Mesothelial cell of epicardium (in vitro differentiated cells): Measurements from ENCODE around the gene C5orf58. TPM values are rescaled to one million over a fixed set of nuclear protein-coding genes. Genes with fewer than 3 reads are reported as not detected.

Source experiments
- DNase-seq, 2 experiments: peaks; one replicate each; pipeline ENCODE4 v3.0.0; 2021; ENCODE audit warnings: low spot score in 2 of 2; ENCODE audit not compliant: unreplicated experiment in 2 of 2
- H3K27ac Mint-ChIP-seq: 2 replicates; pipeline ENCODE4 v1.8.0; 2021; ENCODE audit warnings: mixed read lengths
- H3K27me3 Mint-ChIP-seq: 2 replicates; pipeline ENCODE4 v1.8.0; 2021; ENCODE audit warnings: low read depth, mixed read lengths
- H3K36me3 Mint-ChIP-seq: 2 replicates; pipeline ENCODE4 v1.8.0; 2021; ENCODE audit warnings: mixed read lengths
- H3K4me1 Mint-ChIP-seq: 2 replicates; pipeline ENCODE4 v1.8.0; 2021; ENCODE audit warnings: mixed read lengths
- H3K4me3 Mint-ChIP-seq: 2 replicates; pipeline ENCODE4 v1.8.0; 2021; ENCODE audit warnings: mild to moderate bottlenecking, moderate library complexity, mixed read lengths
- H3K9me3 Mint-ChIP-seq: 2 replicates; pipeline ENCODE4 v1.8.0; 2021; ENCODE audit warnings: mixed read lengths
- total RNA-seq: library from RNA; stranded (reverse); gene quantifications from 3 replicates; pipeline ENCODE4 v1.2.1, GENCODE V29; 2021
- TF ChIP-seq, protein P1 (sequence below): fragments of 200-600 bp; sonication (generic); IDR thresholded peaks from one replicate; pipeline ENCODE4 v1.5.0; 2021; ENCODE audit warnings: antibody characterized with exemption; ENCODE audit not compliant: unreplicated experiment

Gene C5orf58
- total RNA-seq, 1 donor from 2014 or later: not detected

DNA sequence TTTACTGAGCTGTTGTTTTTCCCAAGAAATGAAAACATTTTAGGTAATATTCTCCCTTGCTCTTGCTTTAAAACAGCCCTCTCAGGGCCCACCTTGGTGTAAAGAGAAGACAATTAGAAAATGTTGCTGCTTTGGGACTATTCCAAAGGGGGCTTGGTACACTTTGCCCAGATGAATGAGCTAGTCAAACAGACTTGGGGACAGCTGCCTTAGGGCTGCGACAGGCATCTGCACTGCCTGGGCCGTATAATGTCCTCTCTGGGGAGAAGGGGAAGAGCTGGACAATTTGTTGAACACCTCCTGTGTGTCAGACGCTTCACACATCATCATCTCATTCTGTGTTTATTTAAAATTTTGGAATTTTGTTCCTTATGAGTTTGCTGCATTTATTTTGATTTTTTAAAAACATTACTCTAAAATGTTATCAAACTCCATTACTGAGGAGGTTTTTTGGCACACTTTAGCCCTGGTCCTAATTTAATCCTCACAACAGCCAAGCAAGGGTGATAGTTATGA is 28.8 kb downstream of the C5orf58 start:
- DNase-seq: no peak
- Mint-ChIP-seq H3K9me3 (no peaks in the 10 kb centered on the region), H3K27me3 (peaks cover under 1% of the 10 kb centered on the region), H3K4me1 (peaks cover 25% of the 10 kb centered on the region), H3K36me3 (no peaks in the 10 kb centered on the region), H3K4me3 (no peak overlapping the region), H3K27ac (no peak overlapping the region)
- TF ChIP-seq, protein P1, sequence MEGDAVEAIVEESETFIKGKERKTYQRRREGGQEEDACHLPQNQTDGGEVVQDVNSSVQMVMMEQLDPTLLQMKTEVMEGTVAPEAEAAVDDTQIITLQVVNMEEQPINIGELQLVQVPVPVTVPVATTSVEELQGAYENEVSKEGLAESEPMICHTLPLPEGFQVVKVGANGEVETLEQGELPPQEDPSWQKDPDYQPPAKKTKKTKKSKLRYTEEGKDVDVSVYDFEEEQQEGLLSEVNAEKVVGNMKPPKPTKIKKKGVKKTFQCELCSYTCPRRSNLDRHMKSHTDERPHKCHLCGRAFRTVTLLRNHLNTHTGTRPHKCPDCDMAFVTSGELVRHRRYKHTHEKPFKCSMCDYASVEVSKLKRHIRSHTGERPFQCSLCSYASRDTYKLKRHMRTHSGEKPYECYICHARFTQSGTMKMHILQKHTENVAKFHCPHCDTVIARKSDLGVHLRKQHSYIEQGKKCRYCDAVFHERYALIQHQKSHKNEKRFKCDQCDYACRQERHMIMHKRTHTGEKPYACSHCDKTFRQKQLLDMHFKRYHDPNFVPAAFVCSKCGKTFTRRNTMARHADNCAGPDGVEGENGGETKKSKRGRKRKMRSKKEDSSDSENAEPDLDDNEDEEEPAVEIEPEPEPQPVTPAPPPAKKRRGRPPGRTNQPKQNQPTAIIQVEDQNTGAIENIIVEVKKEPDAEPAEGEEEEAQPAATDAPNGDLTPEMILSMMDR: no peak

DNA sequence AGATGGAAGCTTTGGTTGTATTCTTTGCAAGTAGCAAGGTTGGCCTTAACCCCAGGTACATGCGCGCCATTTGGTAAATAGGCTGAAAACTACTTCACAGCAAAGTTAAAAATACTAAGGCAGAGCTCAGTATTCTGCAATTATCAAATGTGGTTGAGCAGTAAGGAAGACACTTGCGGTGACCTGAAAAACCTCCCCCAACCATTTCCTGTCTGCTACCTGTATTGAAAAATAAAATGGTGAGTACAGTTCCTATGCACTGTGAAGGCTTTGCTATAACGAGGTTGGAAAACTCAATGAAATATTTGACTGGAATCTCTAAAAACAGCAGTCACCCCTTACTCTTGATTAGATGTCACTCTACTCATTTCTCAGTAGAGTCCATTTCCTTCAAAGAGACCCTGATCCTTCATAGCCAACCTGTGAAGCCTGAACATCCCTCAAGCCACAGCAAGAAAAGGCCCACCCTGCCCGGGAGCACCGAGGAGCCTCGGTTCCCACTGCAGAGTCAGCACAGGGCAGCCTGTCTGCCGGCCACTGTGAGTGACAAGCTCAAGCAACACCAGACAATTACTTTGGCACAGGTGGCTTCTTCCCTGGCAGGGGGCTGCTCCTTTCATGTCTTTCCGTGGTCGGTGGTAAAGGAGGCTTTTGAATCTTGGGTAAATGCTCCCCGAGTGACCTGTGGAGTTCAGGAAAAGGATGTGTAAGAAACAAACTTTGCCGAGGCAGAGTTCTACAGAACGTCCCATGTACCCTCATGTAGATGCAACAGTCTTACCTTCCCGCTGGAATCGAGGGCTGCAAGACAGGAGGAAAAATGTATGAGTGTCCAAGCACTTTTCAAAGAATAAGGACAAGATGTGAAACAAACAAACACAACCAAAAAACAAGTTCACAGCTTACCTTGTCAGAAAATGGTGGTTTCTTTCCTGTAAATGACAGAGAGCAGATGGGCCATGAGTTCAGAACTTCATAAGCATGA is 29.6 kb downstream of the C5orf58 start:
- Mint-ChIP-seq H3K27me3 (peaks cover 8% of the 10 kb centered on the region), H3K4me3 (no peak overlapping the region), H3K4me1 (peaks cover 29% of the 10 kb centered on the region), H3K27ac (no peak overlapping the region), H3K9me3 (no peaks in the 10 kb centered on the region), H3K36me3 (no peaks in the 10 kb centered on the region)
- no peak for DNase-seq
- TF ChIP-seq, protein P1: no peak

DNA sequence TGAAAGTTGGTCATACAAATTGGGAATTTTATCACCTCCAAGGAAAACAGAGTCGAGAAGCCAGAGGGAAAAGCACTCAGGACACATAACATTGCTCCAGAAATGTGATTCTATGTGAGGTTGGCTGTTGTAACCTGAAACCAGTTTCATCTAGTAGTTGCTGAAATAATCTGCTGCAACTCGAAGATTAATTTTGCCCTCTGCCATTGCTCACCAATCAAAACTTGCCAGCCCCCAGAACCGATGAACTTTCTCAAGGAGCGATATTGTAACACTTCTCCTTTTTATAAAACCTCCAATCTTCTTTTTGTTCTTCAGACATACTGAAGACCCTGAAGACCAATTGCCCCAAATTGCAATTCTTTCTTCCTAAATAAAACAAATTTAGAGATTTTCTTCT is 31.1 kb downstream of the C5orf58 start:
- no peak overlapping the region for H3K27ac Mint-ChIP-seq
- TF ChIP-seq, protein P1: no peak
- H3K9me3 Mint-ChIP-seq: no peaks in the 10 kb centered on the region
- no peak for DNase-seq
- H3K4me1 Mint-ChIP-seq: peaks cover 41% of the 10 kb centered on the region
- H3K4me3 Mint-ChIP-seq: no peak overlapping the region
- H3K36me3 Mint-ChIP-seq: no peaks in the 10 kb centered on the region
- H3K27me3 Mint-ChIP-seq: peaks cover 13% of the 10 kb centered on the region

DNA sequence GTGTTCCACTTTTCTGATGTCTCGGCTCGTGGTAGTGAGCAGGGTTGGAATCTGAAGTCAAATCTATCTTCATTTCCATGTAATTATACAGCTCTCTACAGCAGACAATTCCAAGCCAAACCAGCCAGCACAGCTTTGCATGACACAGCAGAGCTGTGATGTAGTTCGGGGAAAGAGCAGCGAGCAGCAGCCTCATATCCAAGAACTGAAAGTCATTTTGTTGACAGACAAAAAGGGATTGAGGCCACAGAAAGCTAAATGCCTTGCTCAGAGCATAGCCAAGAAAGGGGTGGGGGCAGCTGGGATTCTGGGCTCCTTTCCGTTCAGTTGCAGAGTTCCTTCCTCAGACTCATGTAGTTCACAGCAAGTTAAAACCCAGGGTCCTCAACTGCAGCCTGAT is 32.7 kb downstream of the C5orf58 start:
- peak in 1 of 2 experiments; percentile 38 for DNase-seq
- H3K27me3 Mint-ChIP-seq: peaks cover 13% of the 10 kb centered on the region
- no peaks in the 10 kb centered on the region for H3K36me3 Mint-ChIP-seq
- TF ChIP-seq, protein P1: no peak
- peak overlapping the region; percentile 81 for H3K27ac Mint-ChIP-seq
- H3K9me3 Mint-ChIP-seq: no peaks in the 10 kb centered on the region
- no peak overlapping the region for H3K4me3 Mint-ChIP-seq
- peaks cover 42% of the 10 kb centered on the region for H3K4me1 Mint-ChIP-seq

DNA sequence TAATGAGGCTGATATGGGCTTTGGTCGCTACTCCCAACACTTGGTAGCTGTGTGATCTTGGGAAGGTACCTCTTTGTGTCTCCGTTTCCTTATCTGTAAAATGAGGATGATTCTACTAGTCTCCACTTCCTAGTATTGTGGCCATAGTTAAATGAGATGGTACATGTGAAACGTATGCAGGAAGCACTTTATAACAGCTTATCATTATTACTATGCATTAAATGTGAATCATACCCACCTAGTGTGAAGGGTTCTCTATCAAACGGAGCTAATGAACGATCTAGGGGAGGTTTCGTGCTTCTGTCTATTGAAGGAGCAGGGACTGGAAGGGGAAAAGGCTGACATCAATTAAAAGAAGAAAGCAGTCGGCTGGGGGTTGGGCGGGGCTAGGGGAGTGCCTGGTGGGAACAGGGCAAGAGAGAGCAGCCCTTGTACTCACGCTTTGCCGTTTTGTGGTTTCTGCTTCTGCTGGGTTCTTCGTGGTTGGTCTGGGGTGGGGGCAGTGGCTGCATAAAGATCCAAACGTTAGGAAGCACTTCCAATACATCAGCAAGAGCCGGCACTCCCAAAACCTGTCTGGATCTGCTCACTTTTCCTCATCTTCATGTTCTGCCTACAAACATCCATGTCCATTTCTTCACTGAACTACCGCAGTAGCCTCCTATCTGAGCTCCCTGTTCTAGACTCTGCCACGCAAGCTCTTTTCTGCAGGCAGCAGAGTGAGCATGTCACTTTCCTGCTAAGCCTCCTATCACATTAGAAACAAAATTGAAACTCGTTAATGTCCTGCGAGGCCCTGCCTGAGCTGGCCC is 34.0 kb downstream of the C5orf58 start:
- Mint-ChIP-seq H3K9me3 (no peaks in the 10 kb centered on the region), H3K36me3 (no peaks in the 10 kb centered on the region), H3K4me1 (peaks cover 46% of the 10 kb centered on the region), H3K27ac (no peak overlapping the region), H3K4me3 (no peak overlapping the region), H3K27me3 (peaks cover 13% of the 10 kb centered on the region)
- peak in 1 of 2 experiments; percentile 29 for DNase-seq
- TF ChIP-seq, protein P1: no peak
